Measurements from ENCODE around the gene PLPPR5. TPM values are rescaled to one million over a fixed set of nuclear protein-coding genes. Genes with fewer than 3 reads are reported as not detected.

The PLPPR5 gene
- total RNA-seq, 1 experiment from 2014 or later: not detected

DNA sequence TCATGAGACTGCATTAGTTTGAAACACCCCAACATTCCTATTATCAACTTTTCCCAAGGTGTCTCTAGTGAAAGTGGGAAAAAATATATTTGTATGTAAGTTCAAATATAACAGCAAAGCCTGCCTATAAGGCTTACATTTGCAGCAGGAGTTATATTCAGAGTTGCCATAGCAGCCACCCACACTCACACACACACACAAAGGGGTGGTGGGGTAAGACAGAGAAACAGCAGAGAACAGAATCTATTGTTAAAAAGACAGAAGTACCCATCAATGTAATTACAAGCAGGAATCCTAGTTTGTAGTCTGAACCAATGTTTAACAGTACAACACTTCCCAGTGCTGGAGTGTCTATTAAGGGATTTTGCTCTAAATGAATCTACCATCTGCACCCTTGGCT is 55.0 kb downstream of the PLPPR5 start:
- peaks cover 5% of the 10 kb centered on the region for H3K27me3 ChIP-seq (replicated peaks; ENCODE audit: insufficient read depth, low read depth, low read length, poor library complexity)
- H3K36me3 ChIP-seq (ENCODE audit: insufficient read depth, low read length, poor library complexity, severe bottlenecking): no peaks in the 10 kb centered on the region
- no peaks in the 10 kb centered on the region for H3K4me1 ChIP-seq (ENCODE audit: insufficient read depth, low read length, poor library complexity, severe bottlenecking)
- DNase-seq (ENCODE audit: low spot score): no peak
- CTCF ChIA-PET: no interaction called here
- intact Hi-C loops (cut with micrococcal nuclease; ENCODE audit: unreplicated experiment): no loop called here
- TF ChIP-seq, protein P1, sequence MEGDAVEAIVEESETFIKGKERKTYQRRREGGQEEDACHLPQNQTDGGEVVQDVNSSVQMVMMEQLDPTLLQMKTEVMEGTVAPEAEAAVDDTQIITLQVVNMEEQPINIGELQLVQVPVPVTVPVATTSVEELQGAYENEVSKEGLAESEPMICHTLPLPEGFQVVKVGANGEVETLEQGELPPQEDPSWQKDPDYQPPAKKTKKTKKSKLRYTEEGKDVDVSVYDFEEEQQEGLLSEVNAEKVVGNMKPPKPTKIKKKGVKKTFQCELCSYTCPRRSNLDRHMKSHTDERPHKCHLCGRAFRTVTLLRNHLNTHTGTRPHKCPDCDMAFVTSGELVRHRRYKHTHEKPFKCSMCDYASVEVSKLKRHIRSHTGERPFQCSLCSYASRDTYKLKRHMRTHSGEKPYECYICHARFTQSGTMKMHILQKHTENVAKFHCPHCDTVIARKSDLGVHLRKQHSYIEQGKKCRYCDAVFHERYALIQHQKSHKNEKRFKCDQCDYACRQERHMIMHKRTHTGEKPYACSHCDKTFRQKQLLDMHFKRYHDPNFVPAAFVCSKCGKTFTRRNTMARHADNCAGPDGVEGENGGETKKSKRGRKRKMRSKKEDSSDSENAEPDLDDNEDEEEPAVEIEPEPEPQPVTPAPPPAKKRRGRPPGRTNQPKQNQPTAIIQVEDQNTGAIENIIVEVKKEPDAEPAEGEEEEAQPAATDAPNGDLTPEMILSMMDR (conservative IDR thresholded peaks at IDR 0.05; ENCODE audit: low read depth, low read length): no peak
- TF ChIP-seq EZH2 (IDR thresholded peaks at IDR 0.05; ENCODE audit: borderline replicate concordance, low read depth, low read length, poor library complexity, severe bottlenecking): no peak
- BruUV-seq (replicated peaks): no TSS peak
- H3K9me3 ChIP-seq (ENCODE audit: low read depth, low read length, poor library complexity, severe bottlenecking): no peaks in the 10 kb centered on the region
- H3K4me3 ChIP-seq (ENCODE audit: low read depth, low read length, poor library complexity, severe bottlenecking): no peak overlapping the region
- POLR2A ChIA-PET (ENCODE audit: low non-redundant PET): no interaction called here
- no peak overlapping the region for H3K27ac ChIP-seq (ENCODE audit: low read depth, low read length, poor library complexity, severe bottlenecking)

DNA sequence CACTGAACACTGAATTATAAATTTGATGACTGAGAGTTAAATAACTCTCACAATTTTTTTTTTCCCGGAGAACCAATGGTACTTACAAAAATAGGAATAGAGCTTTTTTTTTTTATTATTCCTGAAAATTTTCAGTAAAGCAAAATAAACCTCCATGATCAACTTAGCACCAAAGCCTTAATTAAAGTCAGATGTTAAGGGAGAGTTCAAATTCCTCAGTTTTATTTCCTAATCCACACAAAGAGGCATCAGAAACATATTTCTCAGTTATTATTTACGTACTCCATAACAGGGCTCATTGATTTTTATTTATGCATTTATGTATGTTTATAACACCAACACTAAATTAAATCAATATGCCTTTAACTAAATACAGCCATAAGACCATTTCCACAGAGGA is 55.5 kb downstream of the PLPPR5 start:
- Histone ChIP-seq H3K4me3 (ENCODE audit: low read depth, low read length, poor library complexity, severe bottlenecking) (no peak overlapping the region), H3K27me3 (replicated peaks; ENCODE audit: insufficient read depth, low read depth, low read length, poor library complexity) (peaks cover under 1% of the 10 kb centered on the region), H3K36me3 (ENCODE audit: insufficient read depth, low read length, poor library complexity, severe bottlenecking) (no peaks in the 10 kb centered on the region), H3K27ac (ENCODE audit: low read depth, low read length, poor library complexity, severe bottlenecking) (no peak overlapping the region), H3K4me1 (ENCODE audit: insufficient read depth, low read length, poor library complexity, severe bottlenecking) (no peaks in the 10 kb centered on the region), H3K9me3 (ENCODE audit: low read depth, low read length, poor library complexity, severe bottlenecking) (no peaks in the 10 kb centered on the region)
- ChIA-PET POLR2A (ENCODE audit: low non-redundant PET) (no interaction called here), CTCF (no interaction called here)
- intact Hi-C loops (cut with micrococcal nuclease; ENCODE audit: unreplicated experiment): no loop called here
- TF ChIP-seq, protein P1 (conservative IDR thresholded peaks at IDR 0.05; ENCODE audit: low read depth, low read length): no peak
- TF ChIP-seq EZH2 (IDR thresholded peaks at IDR 0.05; ENCODE audit: borderline replicate concordance, low read depth, low read length, poor library complexity, severe bottlenecking): no peak
- DNase-seq (ENCODE audit: low spot score): no peak
- BruUV-seq (replicated peaks): no TSS peak

DNA sequence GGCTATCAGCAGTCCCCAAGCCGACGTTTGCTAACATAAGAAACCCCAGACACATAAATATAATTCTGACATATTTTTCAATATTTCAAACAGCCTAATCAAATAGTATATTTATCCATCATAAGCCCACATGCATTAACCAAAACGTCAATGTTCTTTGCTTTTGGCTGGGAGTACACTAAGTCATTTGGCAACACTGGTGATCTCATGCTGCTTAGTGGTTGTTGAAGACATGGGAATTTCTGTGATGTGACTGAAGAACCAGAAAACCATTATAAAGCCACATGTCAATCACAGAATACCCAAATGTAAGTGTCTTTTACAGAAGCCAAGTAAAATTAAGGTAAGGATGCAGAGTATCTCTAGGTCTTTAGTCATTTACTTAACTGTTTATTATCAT is 57.6 kb downstream of the PLPPR5 start:
- TF ChIP-seq, protein P1 (conservative IDR thresholded peaks at IDR 0.05; ENCODE audit: low read depth, low read length): no peak
- TF ChIP-seq EZH2 (IDR thresholded peaks at IDR 0.05; ENCODE audit: borderline replicate concordance, low read depth, low read length, poor library complexity, severe bottlenecking): no peak
- Histone ChIP-seq H3K27ac (ENCODE audit: low read depth, low read length, poor library complexity, severe bottlenecking) (no peak overlapping the region), H3K9me3 (ENCODE audit: low read depth, low read length, poor library complexity, severe bottlenecking) (no peaks in the 10 kb centered on the region), H3K27me3 (replicated peaks; ENCODE audit: insufficient read depth, low read depth, low read length, poor library complexity) (no peaks in the 10 kb centered on the region), H3K36me3 (ENCODE audit: insufficient read depth, low read length, poor library complexity, severe bottlenecking) (no peaks in the 10 kb centered on the region), H3K4me1 (ENCODE audit: insufficient read depth, low read length, poor library complexity, severe bottlenecking) (no peaks in the 10 kb centered on the region), H3K4me3 (ENCODE audit: low read depth, low read length, poor library complexity, severe bottlenecking) (no peak overlapping the region)
- intact Hi-C loops (cut with micrococcal nuclease; ENCODE audit: unreplicated experiment): no loop called here
- no peak for DNase-seq (ENCODE audit: low spot score)
- CTCF ChIA-PET: no interaction called here
- POLR2A ChIA-PET (ENCODE audit: low non-redundant PET): no interaction called here
- no TSS peak for BruUV-seq (replicated peaks)

Data from A673 (cell line).